GM19324 (cell line): Measurements from ENCODE around the gene ERBB4.
"Not testable (repeated sequence)": the region's sequence is repeated elsewhere in the genome, so short reads cannot be mapped to it uniquely, and the experiment has no call there.

Source experiments
- ATAC-seq: cut with Tn5 transposase; IDR thresholded peaks from one replicate; pipeline ENCODE4 v1.9.1; 2021; ENCODE audit warnings: mild to moderate bottlenecking, moderate library complexity; ENCODE audit not compliant: unreplicated experiment, low FRiP score

The ERBB4 gene

GRCh38 chr2:212311807-212312404 lies 226.7 kb downstream of the ERBB4 start:
- ATAC-seq, result no peak

- ATAC-seq, result no peak
Observed at GRCh38 chr2:212299943-212300342, 238.7 kb downstream of the ERBB4 start.

GRCh38 chr2:212299333-212299732 lies 239.3 kb downstream of the ERBB4 start:
- no peak for ATAC-seq

GRCh38 chr2:212295571-212295970 lies 243.0 kb downstream of the ERBB4 start:
- no peak for ATAC-seq

- no peak for ATAC-seq
Observed at GRCh38 chr2:212294816-212295215, 243.8 kb downstream of the ERBB4 start.

- no peak for ATAC-seq
Observed at GRCh38 chr2:212289301-212289700, 249.3 kb downstream of the ERBB4 start.

GRCh38 chr2:212288308-212288707 lies 250.3 kb downstream of the ERBB4 start:
- no peak for ATAC-seq

- ATAC-seq, result no peak
Observed at GRCh38 chr2:212284166-212284565, 254.4 kb downstream of the ERBB4 start.

- no peak for ATAC-seq
Observed at GRCh38 chr2:212282671-212283261, 255.8 kb downstream of the ERBB4 start.

- no peak for ATAC-seq
Observed at GRCh38 chr2:212276813-212277212, 261.8 kb downstream of the ERBB4 start.

GRCh38 chr2:212274215-212274614 lies 264.4 kb downstream of the ERBB4 start:
- ATAC-seq, result no peak

GRCh38 chr2:212271583-212271982 lies 267.0 kb downstream of the ERBB4 start:
- no peak for ATAC-seq

GRCh38 chr2:212269005-212269404 lies 269.6 kb downstream of the ERBB4 start:
- ATAC-seq, result no peak

GRCh38 chr2:212266297-212266696 lies 272.3 kb downstream of the ERBB4 start:
- no peak for ATAC-seq

GRCh38 chr2:212265777-212266176 lies 272.8 kb downstream of the ERBB4 start:
- ATAC-seq, result no peak

GRCh38 chr2:212264187-212264586 lies 274.4 kb downstream of the ERBB4 start:
- ATAC-seq, result no peak

- no peak for ATAC-seq
Observed at GRCh38 chr2:212259226-212259625, 279.4 kb downstream of the ERBB4 start.

GRCh38 chr2:212254339-212254738 lies 284.3 kb downstream of the ERBB4 start:
- ATAC-seq, result no peak

GRCh38 chr2:212249451-212249850 lies 289.2 kb downstream of the ERBB4 start:
- no peak for ATAC-seq

- no peak for ATAC-seq
Observed at GRCh38 chr2:212245880-212246279, 292.7 kb downstream of the ERBB4 start.

GRCh38 chr2:212242724-212243123 lies 295.9 kb downstream of the ERBB4 start:
- ATAC-seq, result no peak

- not testable (repeated sequence) for ATAC-seq
Observed at GRCh38 chr2:212238152-212238551, 300.4 kb downstream of the ERBB4 start.
